Panc1 (cell line): ENCODE data around the gene HDAC11.

ENCODE experiments used
- CTCF ChIP-seq: fragments of 450-650 bp; IDR thresholded peaks from 2 replicates; pipeline ENCODE4 v1.5.1; 2017; ENCODE audit warnings: mild to moderate bottlenecking
- POLR2AphosphoS5 ChIP-seq: IDR thresholded peaks from 2 replicates; pipeline ENCODE4 v1.6.1; 2012; ENCODE audit warnings: mild to moderate bottlenecking, low read depth, low read length, moderate library complexity

DNA sequence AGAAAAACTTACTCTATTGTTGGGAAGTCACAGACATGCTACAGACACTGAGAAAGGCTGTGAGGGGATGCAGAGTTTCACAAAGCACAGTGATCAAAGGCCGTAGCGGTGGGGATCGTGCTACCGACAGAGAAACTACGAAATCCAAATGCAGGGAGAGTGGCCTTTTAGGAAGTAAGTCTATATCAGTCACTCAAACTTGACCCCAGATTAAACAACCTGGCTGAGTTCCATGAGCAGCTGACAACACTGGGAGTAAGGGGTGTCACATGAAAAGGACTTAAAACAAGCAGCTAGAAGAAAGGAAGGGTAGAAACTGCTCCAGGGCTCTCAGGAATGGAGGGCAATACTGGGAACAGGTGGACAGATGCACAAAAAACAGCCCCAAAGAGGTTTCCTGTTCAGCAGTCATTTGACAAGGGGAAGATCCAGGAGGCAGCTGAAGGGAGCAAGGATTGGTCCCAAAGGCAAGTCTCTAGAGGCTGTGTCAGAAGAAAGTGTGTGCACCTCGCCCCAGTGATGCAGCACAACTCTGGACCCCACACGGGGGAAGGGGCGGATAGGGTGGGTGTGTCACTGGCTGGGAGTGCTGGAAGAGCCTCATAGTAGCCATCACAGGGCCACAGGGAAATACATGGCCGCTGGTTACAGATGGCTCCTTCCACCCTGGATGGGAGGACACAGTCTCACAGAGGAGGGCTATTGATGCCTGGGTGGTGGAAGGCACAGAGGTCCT lies 20.3 kb upstream of the HDAC11 start:
- TF ChIP-seq CTCF (no peak), POLR2AphosphoS5 (no peak)
